A549 (cell line): ENCODE measurements around the gene HOXC12. TPM values are rescaled to one million over a fixed set of nuclear protein-coding genes. Genes with fewer than 3 reads are reported as not detected.
A peak's percentile ranks its signal among the peaks of the same experiment; 100 is the strongest.

ENCODE experiments used
- ATAC-seq, 2 experiments: fragments of 200-7000 bp in 1 of 2; fragments of >200 bp in 1 of 2; cut with Nextera tagmentation in 1 of 2; cut with Tn5 transposase in 1 of 2; 3 replicates each; pipeline versions ENCODE4 v1.8.0 to v1.9.1; 2018 to 2020; ENCODE audit warnings: mild to moderate bottlenecking in 1 of 2, moderate library complexity in 1 of 2
- CTCF ChIA-PET: fragments of 300-600 bp; sonication (Branson Sonifier 250); formaldehyde crosslinking; extraction: SDS; loops from one replicate; lab custom pipeline; 2021; ENCODE audit warnings: antibody characterized with exemption, inconsistent platforms; lab: Yijun Ruan, JAX
- POLR2A ChIA-PET: fragments of 350-600 bp; formaldehyde crosslinking; extraction: SDS; loops from one replicate; lab custom pipeline; 2021; ENCODE audit warnings: antibody characterized with exemption, inconsistent platforms; lab: Yijun Ruan, JAX
- DNase-seq, 2 experiments: peaks; one replicate each; pipeline versions ENCODE4 v3.0.0 to v3.0.0-alpha.2; 2011 to 2016; ENCODE audit warnings: low read depth in 1 of 2, low spot score in 1 of 2
- FAIRE-seq: peaks from 2 replicates; lab custom pipeline; 2011; peaks lifted over from hg19 to GRCh38; lab: Jason Lieb, UNC
- H3K27ac ChIP-seq, 2 experiments: fragments of >200 bp; sonication (Bioruptor Twin); formaldehyde crosslinking; 3 replicates each; pipeline ENCODE4 v1.5.1; 2016 to 2017
- H3K4me1 ChIP-seq: fragments of >200 bp; sonication (Bioruptor Twin); formaldehyde crosslinking; 3 replicates; pipeline ENCODE4 v1.6.1; 2016
- H3K4me2 ChIP-seq: fragments of >200 bp; sonication (Bioruptor Twin); formaldehyde crosslinking; 3 replicates; pipeline ENCODE4 v1.6.1; 2016
- H3K4me3 ChIP-seq: fragments of >200 bp; sonication (Bioruptor Twin); formaldehyde crosslinking; 3 replicates; pipeline ENCODE4 v1.5.1; 2016
- H3K9me3 ChIP-seq: fragments of >200 bp; sonication (Bioruptor Twin); formaldehyde crosslinking; 3 replicates; pipeline ENCODE4 v1.6.1; 2016
- CEBPB ChIP-seq, 2 experiments: fragments of >200 bp in 1 of 2; sonication (Bioruptor Twin) in 1 of 2; formaldehyde crosslinking in 1 of 2; IDR thresholded peaks; 2 replicates each; pipeline ENCODE4 v1.6.1; 2012 to 2016
- E2F6 ChIP-seq: IDR thresholded peaks from 2 replicates; pipeline ENCODE4 v1.6.1; 2012; ENCODE audit warnings: low read depth, borderline replicate concordance
- FOSL2 ChIP-seq, 2 experiments: fragments of 450-650 bp in 1 of 2; fragments of >200 bp in 1 of 2; sonication (Bioruptor Twin) in 1 of 2; formaldehyde crosslinking; IDR thresholded peaks; 2 replicates each; pipeline versions ENCODE4 v1.5.0 to v1.6.1; 2016 to 2020; ENCODE audit warnings: mild to moderate bottlenecking in 1 of 2, moderate library complexity in 1 of 2
- FOXS1 ChIP-seq: fragments of 250-450 bp; sonication (Bioruptor Pico); IDR thresholded peaks from 2 replicates; pipeline ENCODE4 v1.5.0; 2020; ENCODE audit warnings: mild to moderate bottlenecking, moderate library complexity
- GATA3 ChIP-seq: IDR thresholded peaks from 2 replicates; pipeline ENCODE4 v1.6.1; 2012; ENCODE audit warnings: borderline replicate concordance
- HMGXB4 ChIP-seq: fragments of 250-450 bp; sonication (Bioruptor Pico); IDR thresholded peaks from 2 replicates; pipeline ENCODE4 v1.5.0; 2021; ENCODE audit warnings: mild to moderate bottlenecking, moderate library complexity, borderline replicate concordance
- HOXB13 ChIP-seq: fragments of 250-450 bp; sonication (Bioruptor Pico); IDR thresholded peaks from 2 replicates; pipeline ENCODE4 v1.5.0; 2020; ENCODE audit warnings: low read depth, mild to moderate bottlenecking, moderate library complexity
- JUN ChIP-seq, 2 experiments: fragments of >200 bp; sonication (Bioruptor Twin); formaldehyde crosslinking; IDR thresholded peaks; 2 replicates in 1 of 2; 3 replicates in 1 of 2; pipeline ENCODE4 v1.6.1; 2016 to 2017
- KDM1A ChIP-seq: fragments of 200-600 bp; sonication (generic); IDR thresholded peaks from 2 replicates; pipeline ENCODE4 v1.6.1; 2016; ENCODE audit warnings: low read depth, mild to moderate bottlenecking
- MAZ ChIP-seq: fragments of 150-350 bp; IDR thresholded peaks from 2 replicates; pipeline ENCODE4 v1.6.1; 2014; ENCODE audit warnings: antibody characterized with exemption, low read depth, low read length, borderline replicate concordance
- REST ChIP-seq: fragments of 200-600 bp; sonication (generic); IDR thresholded peaks from 2 replicates; pipeline ENCODE4 v1.6.1; 2016; ENCODE audit warnings: antibody characterized with exemption, mild to moderate bottlenecking, moderate library complexity
- SREBF2 ChIP-seq: fragments of 450-650 bp; IDR thresholded peaks from 2 replicates; pipeline ENCODE4 v1.6.1; 2014; ENCODE audit warnings: mild to moderate bottlenecking, moderate library complexity
- WGBS: methylation state at CpG from one replicate; pipeline ENCODE4 v1.1.6; 2017; ENCODE audit errors: missing lambda C conversion rate; 5-methylcytosine and 5-hydroxymethylcytosine counted together
- polyA plus RNA-seq, 4 experiments: library from polyadenylated mRNA; depleted of rRNA in 3 of 4; stranded (reverse); fragments of >200 nt; fragmentation: RNase III in 1 of 4; extraction: RNeasy Plus Mini Kit Qiagen cat#74134 plus additional on column Dnase treatment in 1 of 4; gene quantifications; 2 replicates in 3 of 4; 3 replicates in 1 of 4; pipeline ENCODE4 v1.2.3, GENCODE V29; 2011 to 2017

HOXC12 gene
- polyA plus RNA-seq, 2 of the 4 experiments (the other 2 are of a cell fraction) = not detected

GRCh38 chr12:53938326-53939140 is 16.2 kb upstream of the HOXC12 start, which contains the start of gene HOXC13 (continued):
- TF ChIP-seq MAZ (peak; percentile 65), HMGXB4 (no peak), KDM1A (no peak)
- TF ChIP-seq, all 56 proteins: peak for 11

GRCh38 chr12:53939141-53940108 is 15.3 kb upstream of the HOXC12 start:
- CTCF ChIA-PET = interaction anchor here (0.7 to 3.6 kb wide), 17 partner anchors 9 to 193 kb away, joined by 3 to 18 read pairs (median 3); partner anchors contain the start of genes HOXC10, HOXC12 and HOXC8
- Histone ChIP-seq H3K27ac (peak overlapping the region; percentile 85 to 94), H3K9me3 (no peaks in the 10 kb centered on the region), H3K4me1 (peaks cover 20% of the 10 kb centered on the region; the same call in 2 of the 3 replicates), H3K4me2 (peak overlapping the region; percentile 87), H3K4me3 (peak overlapping the region; percentile 86)
- TF ChIP-seq GATA3 = no peak
- TF ChIP-seq CEBPB (IDR thresholded peaks at IDR 0.05) = peak; percentile 36 to 50; a peak in 3 of 4 replicates
- no peak for TF ChIP-seq REST
- DNase-seq (peak; percentile 30 to 36), ATAC-seq (peak; percentile 36 to 61), FAIRE-seq (no peak)
- POLR2A ChIA-PET = no interaction called here
- WGBS = 21% methylated on average over 27 of the region's 91 CpGs

- ATAC-seq = no peak
- TF ChIP-seq E2F6 (0 out of 2 replicates have a peak, but pooled peaks have one; percentile 26), SREBF2 (no peak), FOXS1 (CRISPR knock-in tag) (no peak), JUN (IDR thresholded peaks at IDR 0.05) (no peak), HOXB13 (CRISPR knock-in tag) (no peak), FOSL2 (IDR thresholded peaks at IDR 0.05) (no peak), FOSL2 (CRISPR knock-in tag; IDR thresholded peaks at IDR 0.05) (no peak)
- TF ChIP-seq, all 56 proteins: peak for 1
- 81% methylated on average over 9 of the region's 9 CpGs for WGBS
- DNase-seq (no peak), FAIRE-seq (no peak)
- Histone ChIP-seq H3K4me2 (peak overlapping the region; percentile 87), H3K9me3 (no peaks in the 10 kb centered on the region), H3K27ac (peak overlapping the region; percentile 85 to 94; a peak in 5 of 6 replicates), H3K4me1 (peaks cover 20% of the 10 kb centered on the region; the same call in 2 of the 3 replicates), H3K4me3 (peak overlapping the region; percentile 86)
- CTCF ChIA-PET = interaction anchor here (1.0 to 3.6 kb wide), 8 partner anchors 18 to 194 kb away, joined by 3 to 18 read pairs (median 4); partner anchors contain the start of gene HOXC10
- POLR2A ChIA-PET = interaction anchor here (1.1 kb wide), 1 partner anchor 60 kb away, joined by 3 read pairs; the partner anchor contains the start of gene HOXC9
Observed at GRCh38 chr12:53940443-53941014, 14.2 kb upstream of the HOXC12 start.
